Suppressor macrophage treated with lipopolysaccharide for 1 hour (primary cell): ENCODE measurements around the gene FOXP4.

Source experiments
- DNase-seq, 3 donors: peaks; one replicate each; pipeline ENCODE4 v3.0.0-alpha.2; 2020 to 2022

The FOXP4 gene

GRCh38 chr6:41522780-41523548 lies 23.2 kb upstream of the FOXP4 start:
- no peak for DNase-seq

GRCh38 chr6:41523915-41524633 lies 22.1 kb upstream of the FOXP4 start:
- no peak for DNase-seq

GRCh38 chr6:41524634-41525011 lies 21.6 kb upstream of the FOXP4 start:
- no peak for DNase-seq

- DNase-seq = no peak
Measured at GRCh38 chr6:41527721-41528408, 18.3 kb upstream of the FOXP4 start.

GRCh38 chr6:41528409-41528963 lies 17.7 kb upstream of the FOXP4 start:
- no peak for DNase-seq

- DNase-seq = no peak
Measured at GRCh38 chr6:41529049-41529448, 17.1 kb upstream of the FOXP4 start.

- DNase-seq = no peak
Measured at GRCh38 chr6:41529970-41530369, 16.2 kb upstream of the FOXP4 start.

GRCh38 chr6:41530476-41530875 lies 15.7 kb upstream of the FOXP4 start:
- DNase-seq = no peak

- DNase-seq = no peak
Measured at GRCh38 chr6:41531016-41531415, 15.2 kb upstream of the FOXP4 start.

- DNase-seq = peak; percentile 80 to 91 (median 83)
Measured at GRCh38 chr6:41531591-41532582, 14.3 kb upstream of the FOXP4 start.

- DNase-seq = no peak
Measured at GRCh38 chr6:41535766-41536165, 10.4 kb upstream of the FOXP4 start.

GRCh38 chr6:41536795-41537758 lies 9.1 kb upstream of the FOXP4 start:
- DNase-seq = peak; percentile 85 to 87 (median 87)

GRCh38 chr6:41538556-41539182 lies 7.5 kb upstream of the FOXP4 start:
- DNase-seq = peak; percentile 83 to 90 (median 89)

- no peak for DNase-seq
Measured at GRCh38 chr6:41539204-41539603, 7.0 kb upstream of the FOXP4 start.

- no peak for DNase-seq
Measured at GRCh38 chr6:41541364-41541763, 4.8 kb upstream of the FOXP4 start.

GRCh38 chr6:41543087-41543486 lies 3.1 kb upstream of the FOXP4 start:
- DNase-seq = no peak

GRCh38 chr6:41545247-41545702 lies 906 bp upstream of the FOXP4 start:
- no peak for DNase-seq

GRCh38 chr6:41546475-41546865 lies 289 bp downstream of the FOXP4 start:
- DNase-seq = peak; percentile 51 to 81 (median 70)

- DNase-seq = peak; percentile 47 to 75 (median 53)
Measured at GRCh38 chr6:41546866-41547798, 951 bp downstream of the FOXP4 start.
